Stimulated activated CD8-positive, alpha-beta memory T cell treated with anti-CD3 and anti-CD28 coated beads, Interleukin-7, amount 100 ng/mL, for 4 hours (primary cell): Measurements from ENCODE around the gene CCBE1.
"Not testable (repeated sequence)": the region's sequence is repeated elsewhere in the genome, so short reads cannot be mapped to it uniquely, and the experiment has no call there.

Experiments
- DNase-seq, 2 donors: peaks; one replicate each; pipeline ENCODE4 v3.0.0-alpha.2; 2020; ENCODE audit warnings: low read depth in 2 of 2

Gene CCBE1

DNA sequence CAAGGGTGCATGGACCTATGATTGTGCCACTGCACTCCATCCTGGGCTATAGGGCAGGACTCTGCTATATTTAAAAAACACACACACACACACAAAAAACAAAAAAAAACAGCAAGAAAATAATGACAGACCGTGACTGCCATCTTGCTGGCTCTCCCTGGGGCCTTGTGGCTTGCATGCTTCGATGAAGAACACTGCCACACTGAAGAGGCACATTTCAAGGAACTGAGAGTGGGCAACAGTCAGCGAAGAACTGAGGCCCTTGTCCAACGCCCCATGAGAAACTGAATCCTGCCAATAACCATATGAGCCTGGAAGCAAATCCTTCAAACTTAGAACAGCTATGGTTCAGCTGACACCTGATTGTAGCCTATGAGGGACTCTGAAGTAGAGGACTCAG is 158.1 kb downstream of the CCBE1 start:
- no peak for DNase-seq

DNA sequence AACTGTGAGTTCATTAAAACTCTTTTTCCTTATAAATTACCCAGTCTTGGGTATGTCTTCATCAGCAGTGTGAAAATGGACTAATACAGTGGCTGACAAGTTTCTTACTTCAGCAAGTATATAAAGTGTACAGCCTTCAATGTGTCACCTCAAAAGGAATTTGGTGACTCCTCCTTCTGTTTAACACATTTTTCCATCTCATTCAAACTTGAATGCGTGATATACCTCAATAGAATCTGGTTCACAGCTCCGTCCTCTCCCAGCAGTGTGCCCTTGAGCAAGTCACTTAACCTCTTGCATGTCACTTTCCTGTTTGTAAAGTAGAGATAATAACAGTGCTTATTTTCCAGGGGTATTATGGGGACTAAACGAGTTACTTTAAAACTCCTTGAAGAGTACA is 159.6 kb downstream of the CCBE1 start:
- no peak for DNase-seq

- DNase-seq = no peak
These were observed 161.1 kb downstream of the CCBE1 start for GRCh38 chr18:59536166-59536565.

GRCh38 chr18:59535055-59535454 is 162.2 kb downstream of the CCBE1 start:
- no peak for DNase-seq

- no peak for DNase-seq
These were observed 168.4 kb downstream of the CCBE1 start for GRCh38 chr18:59528866-59529265.

DNA sequence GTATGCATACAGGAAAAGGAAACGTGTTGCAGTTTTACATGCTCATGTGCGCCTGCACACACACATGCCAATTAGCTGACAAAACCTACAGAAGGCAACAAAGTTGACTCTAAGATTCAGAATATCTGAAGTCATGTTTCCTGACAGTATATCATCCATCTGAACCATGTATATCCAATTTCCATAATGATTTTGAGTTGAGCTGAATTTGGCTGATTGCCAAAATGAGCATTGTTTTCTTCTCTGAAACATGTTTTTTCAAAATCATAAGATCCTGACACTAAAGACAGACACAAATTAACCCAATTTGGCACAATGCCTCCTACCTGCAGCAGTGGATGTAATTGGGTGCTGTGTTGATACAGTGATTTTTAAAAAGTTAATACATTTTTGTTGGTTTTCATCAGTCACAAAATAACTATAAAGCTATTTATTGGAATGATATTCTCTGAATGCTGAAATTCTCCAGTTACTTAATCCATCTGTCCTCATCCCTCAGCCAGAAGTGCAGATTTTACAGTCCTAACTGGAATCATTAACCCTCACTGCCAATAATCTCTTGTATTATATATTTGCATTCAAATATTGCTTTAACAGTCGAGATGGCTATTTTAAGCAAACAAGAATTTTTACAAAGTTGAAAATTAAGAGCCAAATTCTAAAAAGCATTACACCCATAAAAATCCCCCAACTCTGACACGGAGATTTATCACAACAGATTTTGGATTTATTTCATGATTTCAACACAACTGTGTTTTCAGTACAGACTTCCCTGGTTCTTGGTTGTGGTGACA is 176.5 kb downstream of the CCBE1 start:
- no peak for DNase-seq

GRCh38 chr18:59518705-59519104 is 178.5 kb downstream of the CCBE1 start:
- no peak for DNase-seq

- no peak for DNase-seq
These were observed 179.6 kb downstream of the CCBE1 start for GRCh38 chr18:59517446-59518165.

DNA sequence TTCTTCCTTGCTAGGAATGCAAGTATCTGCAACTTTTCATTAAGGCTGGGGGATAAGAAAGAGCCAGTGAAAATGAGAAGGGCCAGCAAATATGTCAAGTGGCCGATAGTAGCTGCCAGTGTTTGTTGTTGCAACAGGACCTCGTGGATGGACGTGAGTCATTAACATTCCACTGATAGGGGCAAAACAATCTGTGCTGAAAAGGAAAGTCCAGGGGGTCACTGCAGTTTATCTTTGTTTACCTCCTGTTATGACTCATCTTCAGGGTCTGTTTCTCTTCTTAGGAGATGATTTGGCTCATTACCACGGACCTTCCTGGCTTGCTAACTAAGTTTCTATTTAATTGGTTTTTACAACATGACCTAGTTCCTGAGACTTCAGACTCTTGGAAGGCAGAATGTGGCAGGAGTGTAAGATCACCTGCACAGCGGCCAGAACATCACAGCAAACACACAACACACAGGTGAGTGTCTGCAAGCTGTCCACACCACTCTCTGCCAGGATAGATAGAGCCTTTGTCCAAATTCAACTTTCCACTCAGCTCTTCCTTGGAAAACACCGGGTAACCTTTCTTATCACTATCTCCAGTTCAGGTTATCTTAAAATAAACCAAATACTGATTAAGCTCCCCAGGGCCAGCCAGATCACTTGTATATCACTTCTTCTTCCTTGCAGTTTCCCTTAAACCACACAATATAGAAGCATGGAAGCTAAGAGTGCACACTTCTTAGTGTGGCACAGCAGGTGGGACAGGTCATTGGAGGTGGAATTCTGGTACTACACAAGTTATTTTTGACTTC is 180.7 kb downstream of the CCBE1 start:
- DNase-seq = no peak

DNA sequence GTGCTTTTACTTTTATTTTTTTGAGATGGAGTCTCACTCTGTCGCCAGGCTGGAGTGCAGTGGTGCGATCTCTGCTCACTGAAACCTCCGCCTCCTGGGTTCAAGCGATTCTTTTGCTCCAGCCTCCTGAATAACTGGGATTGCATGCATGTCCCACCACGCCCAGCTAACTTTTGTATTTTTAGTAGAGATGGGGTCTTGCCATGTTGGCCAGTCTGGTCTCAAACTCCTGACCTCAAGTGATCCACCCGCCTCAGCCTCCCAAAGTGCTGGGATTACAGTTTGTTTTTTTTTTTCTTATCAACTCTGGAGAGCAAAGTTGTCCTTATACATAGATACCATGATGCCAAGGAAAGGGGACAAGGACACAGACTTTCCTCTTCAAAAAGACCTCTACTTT is 181.3 kb downstream of the CCBE1 start:
- not testable (repeated sequence) for DNase-seq

DNA sequence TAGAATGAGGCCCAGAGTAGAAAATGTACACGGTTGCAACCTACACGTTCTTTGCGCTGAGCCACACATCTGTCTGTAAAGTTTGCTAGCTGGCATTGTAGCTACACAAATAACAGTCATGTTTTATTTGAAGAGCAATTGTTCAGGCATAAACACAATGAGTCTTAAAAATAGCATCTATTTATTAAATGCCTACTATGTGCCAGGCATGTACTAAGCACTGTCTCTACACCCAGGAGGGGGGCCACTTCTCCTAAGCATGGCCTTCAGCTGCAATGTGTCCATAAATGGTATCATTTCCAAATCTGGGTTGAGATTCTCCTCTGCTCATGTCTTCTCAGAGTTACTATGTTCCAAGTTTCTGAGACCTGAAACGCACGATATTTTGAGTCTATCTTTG is 182.1 kb downstream of the CCBE1 start:
- DNase-seq = no peak

- no peak for DNase-seq
These were observed 183.0 kb downstream of the CCBE1 start for GRCh38 chr18:59514203-59514602.

DNA sequence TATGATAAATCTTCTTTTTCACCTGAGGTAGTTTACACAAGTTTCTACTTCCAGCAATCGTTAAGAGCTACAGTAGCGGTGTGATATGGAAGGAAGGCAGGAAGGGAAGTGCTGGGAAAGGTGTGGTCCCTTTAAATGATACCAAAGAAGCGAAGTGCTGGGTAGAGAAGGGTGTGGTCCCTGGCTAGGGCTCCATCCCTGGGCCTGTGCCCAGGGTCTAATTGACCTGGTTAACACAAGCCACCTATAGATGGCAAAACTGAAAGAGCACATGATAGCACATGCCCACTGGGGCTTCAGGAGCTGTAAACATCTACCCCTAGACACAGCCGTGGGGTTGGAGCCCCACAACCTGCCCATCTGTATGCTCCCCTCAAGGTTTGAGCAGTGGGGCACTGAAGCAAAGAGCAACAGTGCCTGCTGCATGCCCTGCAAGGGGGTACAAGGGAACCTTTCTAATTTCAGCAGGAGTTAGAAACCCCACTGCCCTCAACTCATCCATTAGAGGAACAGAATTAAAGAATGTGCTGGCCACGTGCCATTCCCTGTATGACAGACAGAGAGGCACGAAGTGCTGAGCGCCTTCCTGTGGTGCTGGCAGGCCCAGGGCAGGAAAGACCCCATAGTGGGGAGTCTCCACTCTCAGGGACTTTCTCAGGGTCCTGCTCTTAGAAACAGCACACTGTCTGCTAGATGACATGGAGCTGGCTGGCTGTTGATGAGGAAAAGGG is 185.0 kb downstream of the CCBE1 start:
- no peak for DNase-seq

GRCh38 chr18:59509481-59510442 is 187.5 kb downstream of the CCBE1 start:
- DNase-seq = no peak

GRCh38 chr18:59505356-59505755 is 191.9 kb downstream of the CCBE1 start:
- no peak for DNase-seq

- no peak for DNase-seq
These were observed 194.7 kb downstream of the CCBE1 start for GRCh38 chr18:59502274-59503175.

GRCh38 chr18:59501920-59502273 is 195.3 kb downstream of the CCBE1 start:
- no peak for DNase-seq

DNA sequence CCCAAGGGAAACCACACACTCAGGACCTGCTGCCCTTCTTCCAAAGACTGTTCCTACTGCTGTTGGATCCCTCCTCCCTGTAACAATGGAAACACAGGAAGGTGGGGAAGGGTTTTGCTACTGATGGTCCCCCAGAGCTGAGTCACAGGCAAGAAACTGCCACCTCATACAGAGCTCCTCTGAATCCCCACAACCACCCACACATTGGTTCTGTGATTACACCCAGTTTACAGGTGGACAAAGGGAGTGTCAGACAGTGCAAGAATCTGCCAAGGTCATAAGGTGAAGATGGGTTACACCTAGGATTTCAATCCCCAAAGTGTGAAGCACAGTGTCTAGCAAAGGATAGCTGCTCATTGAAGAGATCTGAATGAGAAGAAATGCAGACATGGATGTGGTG is 196.5 kb downstream of the CCBE1 start:
- no peak for DNase-seq

GRCh38 chr18:59498506-59499086 is 198.6 kb downstream of the CCBE1 start:
- no peak for DNase-seq
